Body of pancreas (tissue), 4 donors: ENCODE data around the gene HSP90AB1. TPM values are rescaled to one million over a fixed set of nuclear protein-coding genes. Genes with fewer than 3 reads are reported as not detected.

ENCODE experiments used
- ATAC-seq: fragments of 150-250 bp; one replicate; pipeline ENCODE4 v1.9.1; 2016
- DNase-seq, 4 donors: peaks; one replicate each; pipeline ENCODE4 v3.0.0-alpha.2; 2019
- H3K27ac ChIP-seq, 4 donors: fragments of 200-600 bp; sonication (generic); 1 replicate in 3 of 4; 2 replicates in 1 of 4; pipeline versions ENCODE4 v1.5.1 to v1.6.1; 2016 to 2019; ENCODE audit warnings: mild to moderate bottlenecking in 1 of 4, mixed read lengths in 1 of 4, moderate library complexity in 1 of 4
- H3K27me3 ChIP-seq, 2 donors: fragments of 200-600 bp; sonication (generic); one replicate each; pipeline ENCODE4 v1.6.0; 2016; ENCODE audit warnings: mild to moderate bottlenecking in 1 of 2
- H3K36me3 ChIP-seq, 2 donors: fragments of 200-600 bp; sonication (generic); replicated peaks in 1 of 2; 2 replicates each; pipeline ENCODE4 v1.5.1; 2016; ENCODE audit warnings: low read depth in 2 of 2; ENCODE audit not compliant: insufficient read depth in 1 of 2
- H3K4me1 ChIP-seq: fragments of 200-600 bp; sonication (generic); one replicate; pipeline ENCODE4 v1.6.0; 2016
- H3K4me3 ChIP-seq, 2 donors: fragments of 200-600 bp; sonication (generic); 1 replicate in 1 of 2; 2 replicates in 1 of 2; pipeline ENCODE4 v1.5.1; 2016 to 2019
- H3K9me3 ChIP-seq, 3 donors: fragments of 200-600 bp; sonication (generic); 1 replicate in 2 of 3; 2 replicates in 1 of 3; pipeline ENCODE4 v1.5.1; 2016
- POLR2A ChIP-seq, 3 donors: fragments of 450-650 bp; IDR thresholded peaks; one replicate each; pipeline ENCODE4 v1.6.1; 2016; ENCODE audit warnings: antibody characterized with exemption in 3 of 3, mild to moderate bottlenecking in 2 of 3
- WGBS, 2 donors: methylation state at CpG; one replicate each; pipeline ENCODE4 v1.1.5; 2017; 5-methylcytosine and 5-hydroxymethylcytosine counted together
- intact Hi-C: fragments of 100-400 bp; cut with DNase I; formaldehyde crosslinking; loops from one replicate; pipeline ENCODE4 v1.15.1; 2023
- total RNA-seq, 2 donors: library from RNA; depleted of rRNA; stranded (reverse); fragments of >200 nt; gene quantifications; one replicate each; pipeline ENCODE4 v1.1.0, GENCODE V29; 2016
- TF ChIP-seq, protein P1 (sequence below), 7 experiments: fragments of 450-650 bp in 4 of 7; fragments of 200-600 bp in 3 of 7; sonication (generic) in 3 of 7; IDR thresholded peaks; one replicate each; pipeline ENCODE4 v1.5.1; 2016 to 2019; ENCODE audit warnings: antibody characterized with exemption in 7 of 7

Gene HSP90AB1
- total RNA-seq, 2 donors from 2014 or later = 269 to 441 TPM

DNA sequence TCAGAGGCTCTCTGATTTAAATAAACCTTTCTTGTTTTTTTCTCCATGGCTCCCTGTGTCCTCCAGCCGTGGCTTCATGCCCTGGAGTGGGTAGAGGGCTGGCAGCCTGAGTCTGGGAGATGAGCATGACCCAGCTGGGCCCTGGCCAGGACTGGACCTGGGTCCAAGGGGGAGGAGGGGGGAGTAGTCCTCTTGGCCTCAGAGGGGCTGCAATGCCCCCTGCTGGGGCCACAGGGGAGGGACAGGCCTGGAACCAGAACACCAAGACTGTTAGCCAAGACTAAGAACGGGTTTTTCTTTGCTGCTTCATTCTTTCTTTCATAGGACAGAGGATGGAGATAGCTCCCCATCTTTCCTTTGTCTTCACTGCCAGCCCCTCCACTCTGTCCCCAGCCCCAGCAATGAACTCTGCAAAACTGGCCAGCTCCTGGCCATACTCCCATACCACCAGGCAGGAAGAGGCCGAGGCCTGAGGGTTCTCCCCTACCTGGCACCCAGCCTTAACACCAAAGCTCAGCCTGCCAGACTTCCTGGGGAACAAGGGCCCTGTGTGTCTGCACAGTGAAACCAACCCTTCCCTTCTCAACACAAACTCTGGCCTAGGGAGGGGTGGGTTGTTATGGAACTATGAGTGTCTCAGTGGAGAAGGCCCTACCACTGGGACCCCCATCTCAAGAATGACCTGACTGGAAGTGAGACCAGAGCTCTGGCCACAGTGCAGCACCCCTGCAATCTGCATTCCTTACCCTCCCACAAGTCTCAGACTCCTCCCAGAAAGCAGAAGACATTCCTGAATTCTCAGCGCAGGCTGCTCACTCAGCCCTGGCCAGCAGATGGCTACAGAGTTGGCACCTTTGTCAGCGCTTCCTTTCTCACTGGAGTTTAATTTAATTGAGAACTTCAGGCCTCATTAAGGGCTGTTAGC, 12.5 kb upstream of the HSP90AB1 start:
- Histone ChIP-seq H3K27ac (peak overlapping the region; percentile 22 to 99 (median 64)), H3K27me3 (no peaks in the 10 kb centered on the region)

DNA sequence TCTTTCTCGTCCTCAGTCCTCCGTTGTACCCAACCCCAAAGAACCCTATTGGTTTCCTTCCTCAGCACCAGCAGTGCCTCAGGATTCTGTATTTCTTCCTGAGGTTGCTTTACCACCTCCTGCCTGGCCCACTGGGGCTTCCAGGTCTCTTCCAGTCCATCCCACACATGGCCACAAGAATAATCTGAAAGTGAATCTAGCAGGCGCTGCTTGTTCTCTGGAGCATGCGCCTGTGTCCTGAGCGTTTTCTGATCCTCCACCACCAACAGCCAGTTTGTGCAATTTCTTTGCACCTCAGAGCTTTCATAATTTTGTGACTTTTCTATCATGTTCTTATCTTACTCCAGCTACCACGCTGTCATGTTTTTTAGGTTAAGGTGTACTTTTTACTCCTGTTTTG, 11.6 kb upstream of the HSP90AB1 start:
- no peaks in the 10 kb centered on the region for H3K27me3 ChIP-seq
- intact Hi-C loops = no loop called here
- ATAC-seq = no peak
- no peak for DNase-seq
- H3K36me3 ChIP-seq = peaks cover 0 to 8% of the 10 kb centered on the region in 2 donors
- H3K4me1 ChIP-seq = peaks cover 52% of the 10 kb centered on the region
- TF ChIP-seq, protein P1, sequence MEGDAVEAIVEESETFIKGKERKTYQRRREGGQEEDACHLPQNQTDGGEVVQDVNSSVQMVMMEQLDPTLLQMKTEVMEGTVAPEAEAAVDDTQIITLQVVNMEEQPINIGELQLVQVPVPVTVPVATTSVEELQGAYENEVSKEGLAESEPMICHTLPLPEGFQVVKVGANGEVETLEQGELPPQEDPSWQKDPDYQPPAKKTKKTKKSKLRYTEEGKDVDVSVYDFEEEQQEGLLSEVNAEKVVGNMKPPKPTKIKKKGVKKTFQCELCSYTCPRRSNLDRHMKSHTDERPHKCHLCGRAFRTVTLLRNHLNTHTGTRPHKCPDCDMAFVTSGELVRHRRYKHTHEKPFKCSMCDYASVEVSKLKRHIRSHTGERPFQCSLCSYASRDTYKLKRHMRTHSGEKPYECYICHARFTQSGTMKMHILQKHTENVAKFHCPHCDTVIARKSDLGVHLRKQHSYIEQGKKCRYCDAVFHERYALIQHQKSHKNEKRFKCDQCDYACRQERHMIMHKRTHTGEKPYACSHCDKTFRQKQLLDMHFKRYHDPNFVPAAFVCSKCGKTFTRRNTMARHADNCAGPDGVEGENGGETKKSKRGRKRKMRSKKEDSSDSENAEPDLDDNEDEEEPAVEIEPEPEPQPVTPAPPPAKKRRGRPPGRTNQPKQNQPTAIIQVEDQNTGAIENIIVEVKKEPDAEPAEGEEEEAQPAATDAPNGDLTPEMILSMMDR (IDR thresholded peaks at IDR 0.05) = no peak
- TF ChIP-seq POLR2A (IDR thresholded peaks at IDR 0.05) = no peak
- no peaks in the 10 kb centered on the region for H3K9me3 ChIP-seq
- WGBS, 2 donors = 64 to 70% methylated on average over 6 of the region's 6 CpGs
- H3K4me3 ChIP-seq = no peak overlapping the region
- H3K27ac ChIP-seq = peak overlapping the region; percentile 22 to 99 (median 64)

More for the DNA sequence above, 12.5 kb upstream of the HSP90AB1 start:
- TF ChIP-seq POLR2A (IDR thresholded peaks at IDR 0.05) = no peak
- TF ChIP-seq, protein P1 (IDR thresholded peaks at IDR 0.05) = peak; percentile 25 to 70 (median 51)
- peaks cover 0 to 12% of the 10 kb centered on the region in 2 donors for H3K36me3 ChIP-seq
- WGBS, 2 donors = 47 to 51% methylated on average over 5 of the region's 5 CpGs
- intact Hi-C loops = loop anchor here (5.0 kb wide), 1 partner anchor 62 kb away; no protein-coding TSS in a partner anchor
- no peak overlapping the region for H3K4me3 ChIP-seq
- peaks cover 56% of the 10 kb centered on the region for H3K4me1 ChIP-seq
- no peaks in the 10 kb centered on the region for H3K9me3 ChIP-seq
- ATAC-seq (no peak), DNase-seq (peak; percentile 59 to 76 (median 74))

DNA sequence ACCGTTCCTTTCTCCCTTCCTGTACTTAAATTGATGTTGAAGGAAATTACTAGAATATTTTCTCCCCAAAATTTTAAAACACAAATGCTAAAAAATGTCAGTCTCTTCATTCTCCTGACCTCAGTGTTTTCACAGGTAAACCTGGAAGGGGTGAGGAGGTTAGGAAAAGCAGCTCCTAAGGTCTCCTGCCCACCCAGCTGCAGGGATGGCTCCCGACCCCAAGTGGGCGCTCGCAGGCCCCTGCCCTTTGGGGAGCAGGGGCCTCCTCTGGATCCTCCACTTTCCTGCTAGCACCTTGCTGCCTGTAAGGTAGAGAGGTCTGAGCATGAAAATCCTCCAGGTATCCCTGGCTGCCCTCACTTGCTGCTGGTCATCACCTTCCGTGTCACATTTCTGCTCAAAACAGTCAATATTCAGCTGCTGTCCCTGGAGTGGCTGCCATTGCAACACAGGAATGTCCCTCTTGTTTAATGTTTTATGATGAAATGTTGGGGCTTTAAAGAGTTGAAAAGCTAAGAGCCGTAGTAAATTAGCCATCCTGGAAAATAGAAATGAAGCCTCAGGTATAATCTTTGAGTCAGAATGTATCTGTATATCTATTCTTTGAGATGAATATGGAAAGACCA, 10.9 kb upstream of the HSP90AB1 start:
- TF ChIP-seq, protein P1 (IDR thresholded peaks at IDR 0.05) = no peak
- TF ChIP-seq POLR2A (IDR thresholded peaks at IDR 0.05) = no peak
- intact Hi-C loops = no loop called here
- 81 to 84% methylated on average over 3 to 6 of the region's 6 CpGs for WGBS, 2 donors
- no peaks in the 10 kb centered on the region for H3K9me3 ChIP-seq
- H3K4me3 ChIP-seq = no peak overlapping the region
- ATAC-seq (no peak), DNase-seq (no peak)
- H3K27me3 ChIP-seq = no peaks in the 10 kb centered on the region
- peak overlapping the region in 3 of 4 donors; percentile 92 to 99 (median 97) for H3K27ac ChIP-seq
- peaks cover 52% of the 10 kb centered on the region for H3K4me1 ChIP-seq
- peaks cover 0 to 8% of the 10 kb centered on the region in 2 donors for H3K36me3 ChIP-seq

DNA sequence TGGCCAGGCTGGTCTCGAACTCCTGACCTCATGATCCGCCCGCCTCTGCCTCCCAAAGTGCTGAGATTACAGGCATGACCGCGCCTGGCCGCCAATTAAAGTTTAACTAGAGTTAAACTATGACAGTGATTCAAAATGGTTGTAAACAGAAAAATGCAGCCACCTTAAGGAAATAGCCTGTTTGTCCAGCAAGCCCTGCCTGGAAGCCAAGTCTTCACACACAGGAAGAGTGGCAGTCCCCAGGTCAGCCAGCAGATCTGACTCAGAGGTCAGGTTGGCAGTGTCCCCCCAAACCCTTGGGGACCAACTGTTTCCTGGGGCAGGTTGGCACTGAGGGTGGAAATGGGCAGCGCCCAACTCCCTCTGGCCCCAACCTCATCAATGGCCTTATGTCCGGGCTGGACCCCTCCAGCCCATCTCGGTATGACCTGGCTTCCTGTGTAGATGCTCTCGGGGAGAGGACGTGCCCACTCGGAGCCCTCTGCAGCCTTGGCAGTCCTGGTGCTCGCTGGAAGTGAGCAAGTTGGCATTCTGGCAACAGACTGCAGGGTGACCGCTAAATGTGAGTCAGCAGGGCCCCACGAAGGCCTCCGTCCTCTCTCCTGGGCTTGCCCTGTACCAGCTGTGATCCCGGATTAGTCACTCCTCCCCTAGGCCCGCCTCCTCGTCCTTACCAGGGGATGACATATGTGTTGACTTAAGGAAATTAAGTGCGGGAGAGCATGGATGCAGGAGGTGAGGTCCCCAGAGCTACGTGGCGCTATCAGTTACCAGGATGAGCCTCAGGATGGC, 9.7 kb upstream of the HSP90AB1 start:
- Histone ChIP-seq H3K4me1 (peaks cover 52% of the 10 kb centered on the region), H3K9me3 (no peaks in the 10 kb centered on the region), H3K4me3 (peak overlapping the region; percentile 7 to 22), H3K27ac (peak overlapping the region; percentile 92 to 100 (median 98)), H3K36me3 (peaks cover 0 to 6% of the 10 kb centered on the region in 2 donors), H3K27me3 (no peaks in the 10 kb centered on the region)
- 4 to 5% methylated on average over 13 to 22 of the region's 22 CpGs for whole genome bisulfite sequencing, 2 donors
- peak; percentile 97 to 99 (median 98) for DNase-seq
- peak; percentile 95 for ATAC-seq
- intact Hi-C loops = no loop called here
- TF ChIP-seq, protein P1 (IDR thresholded peaks at IDR 0.05) = peak in 2 of 7 experiments; percentile 14 to 21
- TF ChIP-seq POLR2A (IDR thresholded peaks at IDR 0.05) = peak; percentile 58 to 87 (median 87)
